HG03558 (cell line): ENCODE measurements around the gene XRCC3.

ENCODE experiments used
- ATAC-seq: cut with Tn5 transposase; IDR thresholded peaks from one replicate; pipeline ENCODE4 v1.9.1; 2021; ENCODE audit warnings: moderate number of reproducible peaks; ENCODE audit not compliant: unreplicated experiment; ENCODE audit errors: extremely low read depth

Gene XRCC3

DNA sequence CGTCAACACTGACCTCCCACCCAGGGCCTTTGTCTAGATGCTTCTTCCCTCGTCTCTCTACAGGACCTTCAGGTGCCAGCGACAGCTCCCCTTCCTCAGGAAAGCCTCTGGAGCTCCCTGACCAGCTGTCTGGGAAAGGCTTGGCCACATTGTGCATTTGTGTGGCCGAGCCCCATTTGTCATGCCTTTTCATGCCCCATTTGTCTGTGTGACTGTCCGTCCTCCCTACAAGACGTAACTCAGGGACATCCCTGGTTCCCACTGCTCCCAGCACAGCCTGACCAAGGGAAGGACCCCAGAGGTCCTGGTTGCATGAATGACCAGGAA lies 24.2 kb upstream of the XRCC3 start:
- ATAC-seq: no peak

DNA sequence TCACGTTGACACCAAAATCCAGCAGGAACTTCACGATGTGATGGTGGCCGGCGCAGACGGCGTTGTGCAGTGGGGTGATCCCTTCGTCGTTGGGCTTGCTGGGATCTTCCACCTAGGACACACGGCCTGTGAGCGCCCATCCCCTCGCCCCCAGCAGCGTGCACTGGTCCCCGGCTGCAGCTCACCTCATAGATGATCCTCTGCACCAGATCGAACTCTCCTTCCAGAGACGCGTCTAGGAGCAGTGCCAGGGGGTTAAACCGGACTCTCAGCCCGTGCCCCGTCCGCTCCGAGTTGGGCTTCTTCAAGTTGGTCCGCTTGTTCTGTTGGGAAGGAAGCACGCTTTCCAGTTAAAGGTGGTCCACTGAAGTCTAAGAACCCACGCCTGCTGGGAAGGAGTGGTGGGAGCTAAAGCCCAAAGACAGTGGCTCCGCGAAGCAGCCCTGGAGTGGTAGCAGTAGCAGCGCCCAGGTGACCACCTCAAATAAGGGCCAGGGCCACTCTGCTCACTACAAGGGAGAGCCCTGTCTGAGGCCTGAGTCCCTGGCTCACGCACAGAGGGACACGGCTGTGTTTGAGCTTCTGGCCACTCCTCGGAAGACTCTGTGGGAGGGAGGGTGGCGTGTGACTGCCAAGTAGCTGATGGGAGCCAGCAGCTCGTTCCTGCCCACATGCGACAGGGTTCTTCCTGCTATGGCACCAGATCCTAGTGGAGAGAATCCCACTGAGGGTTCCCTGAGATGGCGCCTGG lies 23.6 kb upstream of the XRCC3 start:
- no peak for ATAC-seq

DNA sequence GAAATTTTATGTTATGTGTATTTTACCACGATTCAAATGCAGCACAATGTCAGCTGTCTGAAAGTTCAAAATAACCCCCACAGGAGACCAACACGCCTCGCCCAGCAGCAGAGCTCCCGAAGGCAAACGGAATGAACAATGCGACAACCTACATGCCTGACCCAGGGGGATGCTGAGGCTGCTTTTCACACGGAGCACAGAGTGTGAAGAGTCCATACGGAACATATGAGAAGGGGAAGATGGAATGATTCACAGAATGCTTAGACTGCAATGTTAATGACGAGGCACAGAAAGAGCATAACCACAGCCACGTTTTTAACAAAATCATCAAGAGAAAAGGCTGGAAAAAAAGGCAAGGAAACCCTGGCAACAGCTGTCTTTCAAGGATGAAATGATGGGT lies 22.9 kb upstream of the XRCC3 start:
- ATAC-seq: no peak

DNA sequence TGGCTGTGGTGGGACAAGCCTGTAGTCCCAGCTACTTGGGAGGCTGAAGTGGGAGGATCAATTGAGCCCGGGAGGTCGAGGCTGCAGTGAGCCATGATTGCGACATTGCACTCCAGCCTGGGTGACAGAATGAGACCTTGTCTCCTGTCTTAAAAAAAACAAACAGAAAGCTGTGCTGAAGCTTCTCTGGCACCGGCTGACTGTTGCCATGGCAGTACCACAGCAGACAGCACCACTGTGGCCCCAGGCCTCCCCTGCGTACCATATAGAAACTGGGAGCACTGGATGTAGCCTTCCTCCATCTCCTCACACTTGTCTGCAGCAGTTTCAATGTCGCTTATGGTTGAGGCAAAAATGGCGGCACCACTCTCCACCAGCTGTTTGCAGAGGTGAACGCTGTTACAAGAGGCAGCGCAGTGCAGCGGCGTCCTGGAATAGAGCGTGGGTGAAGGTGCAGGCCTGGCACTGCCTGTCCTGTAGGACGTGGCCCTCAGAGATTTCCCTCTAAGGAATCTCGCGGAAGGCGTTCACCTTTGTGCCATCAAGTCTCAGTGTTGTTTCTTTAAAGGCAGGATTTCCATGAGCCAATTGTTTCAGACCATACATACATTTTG lies 22.3 kb upstream of the XRCC3 start:
- ATAC-seq: no peak

DNA sequence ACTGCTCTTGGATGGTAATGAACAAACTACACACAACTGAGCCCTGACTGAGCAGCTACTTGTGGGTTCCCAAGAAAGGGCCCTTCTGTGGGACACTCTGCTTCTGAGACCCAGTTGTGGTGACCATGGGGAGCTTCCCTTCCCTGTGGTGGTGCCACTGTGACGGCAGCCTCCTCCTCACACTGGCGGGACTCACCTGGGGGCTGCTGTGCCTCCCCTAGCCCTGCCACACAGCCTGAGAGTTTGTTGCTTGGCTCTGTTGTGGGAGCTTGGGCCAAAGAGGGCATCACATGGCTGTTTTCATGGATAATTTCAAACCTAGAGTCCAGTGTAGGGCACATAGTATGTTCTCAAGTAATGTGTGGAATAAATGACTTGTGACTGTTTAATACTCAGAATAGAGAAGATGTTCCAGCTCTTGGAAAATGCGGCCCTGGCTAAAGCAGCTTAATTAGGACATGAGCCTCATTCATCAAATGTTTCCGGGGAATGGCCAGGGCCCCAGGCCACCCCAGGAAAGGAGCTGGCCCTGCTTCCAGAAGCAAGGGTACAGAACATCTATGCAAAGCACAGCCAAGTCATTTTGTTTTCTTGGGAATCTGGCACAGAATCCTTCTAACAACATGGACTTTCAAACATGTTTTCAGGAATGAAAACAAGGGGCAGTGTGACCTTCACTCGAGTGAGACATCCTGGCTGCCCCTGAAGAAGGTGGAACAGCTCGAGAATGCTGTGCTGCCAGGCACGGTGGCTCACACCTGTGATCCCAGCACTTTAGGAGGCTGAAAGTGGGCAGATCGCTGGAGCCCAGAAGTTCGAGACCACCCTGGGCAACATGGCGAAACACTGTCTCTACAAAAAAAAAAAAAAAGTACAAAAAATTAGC lies 21.5 kb upstream of the XRCC3 start:
- no peak for ATAC-seq

DNA sequence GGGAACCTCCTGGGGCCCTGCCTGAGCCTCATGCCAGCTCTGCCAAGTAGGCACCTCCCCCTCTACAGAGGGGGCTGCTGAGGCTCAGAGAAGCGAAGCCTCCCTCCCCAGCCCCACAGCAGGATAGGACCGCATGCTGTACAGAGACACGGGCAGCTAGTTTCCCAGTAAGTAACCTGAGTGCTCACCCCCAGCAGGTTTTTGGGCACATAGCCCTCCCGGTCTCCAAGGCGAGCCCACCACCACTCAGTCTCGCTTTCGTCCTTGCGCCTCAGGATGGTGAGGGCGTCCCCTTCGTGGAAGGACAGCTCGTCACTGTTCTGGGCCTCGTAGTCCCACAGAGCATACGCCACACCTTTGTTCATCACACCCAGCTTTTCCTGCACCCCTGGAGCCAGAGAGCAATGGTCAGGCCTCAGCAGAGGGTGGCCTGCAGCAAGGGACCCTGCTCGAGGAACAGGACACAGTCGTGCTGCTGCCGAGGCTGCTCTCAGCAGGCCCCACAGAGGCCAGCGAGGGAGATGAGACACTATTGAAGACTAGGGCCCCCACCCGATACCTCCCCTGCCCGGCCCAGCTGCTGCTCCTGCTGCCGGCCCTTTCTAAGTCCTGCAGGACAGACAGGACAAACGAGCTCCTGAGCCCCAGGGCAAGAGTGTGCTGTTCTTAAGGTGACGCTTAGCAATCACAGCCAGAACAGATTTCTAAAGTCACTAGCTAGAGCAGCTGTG lies 20.7 kb upstream of the XRCC3 start:
- no peak for ATAC-seq

DNA sequence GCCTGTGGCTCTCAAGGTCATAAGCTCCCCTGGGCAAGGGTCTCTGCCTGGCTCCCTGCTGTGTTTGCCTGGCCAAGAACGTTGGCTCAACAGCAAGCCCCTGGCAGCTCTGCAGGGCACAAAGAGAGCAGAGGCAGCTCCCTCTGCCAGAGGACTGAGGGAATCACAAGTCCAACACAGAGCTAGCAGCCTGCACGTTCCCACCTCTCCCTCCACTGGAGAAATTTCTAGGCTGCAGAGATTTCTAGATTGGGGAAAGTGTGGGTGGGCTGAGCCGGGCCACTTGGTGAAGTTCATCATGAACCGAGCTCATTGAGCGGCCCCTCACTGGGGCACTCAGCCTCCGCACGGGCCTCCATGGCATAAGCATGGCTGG lies 20.2 kb upstream of the XRCC3 start:
- no peak for ATAC-seq

DNA sequence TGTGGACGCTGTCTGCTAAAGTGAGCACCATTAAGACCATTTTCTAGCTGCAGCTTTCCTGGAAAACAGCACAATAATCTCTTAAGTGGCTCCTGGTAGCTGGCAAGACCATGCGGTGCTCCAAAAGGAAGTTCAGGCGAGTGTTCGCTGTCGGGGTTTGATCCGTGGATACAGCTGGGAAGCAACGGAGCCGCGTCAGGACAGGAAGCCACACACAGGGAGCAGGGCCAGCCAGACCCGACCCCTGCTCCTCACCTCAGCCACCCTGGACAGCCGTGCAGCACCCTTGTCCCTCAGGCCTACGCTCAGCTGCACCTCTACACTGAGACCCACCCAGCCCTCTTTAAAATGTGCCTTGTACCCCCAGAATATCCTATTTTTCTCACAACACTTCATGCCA lies 19.8 kb upstream of the XRCC3 start:
- no peak for ATAC-seq

DNA sequence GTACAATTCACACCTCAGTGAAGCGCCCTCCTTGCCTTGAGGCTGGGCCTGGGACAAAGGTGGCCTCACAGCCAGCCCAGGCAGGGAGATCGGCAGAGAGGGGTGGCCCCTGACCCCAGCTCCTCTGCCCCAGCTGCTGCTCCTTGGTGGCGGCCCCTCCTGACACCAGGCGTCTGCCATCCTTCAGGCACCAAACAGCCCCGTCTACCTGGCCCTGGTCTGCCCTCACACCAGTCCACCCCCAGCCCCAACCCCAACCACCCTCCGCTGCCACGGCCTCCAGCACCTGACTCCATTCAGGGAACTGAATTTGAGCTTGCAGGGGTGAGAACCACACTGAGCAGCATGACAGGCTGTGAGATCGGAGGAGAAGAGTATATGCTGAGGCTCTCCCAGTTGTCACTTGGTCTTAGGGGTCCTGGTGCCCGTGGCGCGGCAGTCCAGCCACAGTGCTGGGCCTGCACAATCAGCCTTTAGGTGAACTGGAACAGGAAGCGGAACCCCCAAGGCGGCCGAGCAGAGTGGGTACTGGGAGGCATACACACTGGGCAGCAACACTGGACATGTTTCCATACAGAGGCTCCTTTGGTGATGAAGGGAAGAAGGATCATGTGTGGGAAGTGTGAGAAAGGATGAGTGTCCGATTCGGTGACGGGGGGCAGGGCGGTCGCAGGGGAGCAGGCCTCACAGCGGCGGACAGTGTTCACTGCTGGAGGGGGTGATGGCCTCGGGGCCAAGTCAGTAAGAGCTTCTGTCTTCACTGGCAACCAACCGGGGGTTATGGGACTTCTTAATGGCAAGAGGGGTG lies 19.0 kb upstream of the XRCC3 start:
- ATAC-seq: no peak

DNA sequence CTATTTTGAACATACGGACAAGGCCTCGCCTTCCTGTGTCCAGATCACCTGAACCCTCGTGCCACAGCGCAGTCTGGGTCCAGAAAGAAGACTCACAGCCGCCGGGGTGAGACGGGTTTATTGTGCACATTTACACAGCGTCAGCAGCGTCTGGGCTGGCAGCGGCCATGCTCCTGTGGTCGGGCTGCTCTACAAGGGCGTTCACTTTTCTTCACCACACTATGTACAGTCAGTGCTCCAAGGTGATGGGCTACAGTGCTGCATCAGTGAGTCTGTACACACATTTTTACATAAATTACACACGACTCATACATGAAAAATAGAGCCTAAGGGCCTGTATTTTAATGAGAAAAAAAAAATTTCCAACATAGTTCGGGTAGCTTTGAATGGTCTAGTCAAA lies 18.4 kb upstream of the XRCC3 start:
- ATAC-seq: no peak

DNA sequence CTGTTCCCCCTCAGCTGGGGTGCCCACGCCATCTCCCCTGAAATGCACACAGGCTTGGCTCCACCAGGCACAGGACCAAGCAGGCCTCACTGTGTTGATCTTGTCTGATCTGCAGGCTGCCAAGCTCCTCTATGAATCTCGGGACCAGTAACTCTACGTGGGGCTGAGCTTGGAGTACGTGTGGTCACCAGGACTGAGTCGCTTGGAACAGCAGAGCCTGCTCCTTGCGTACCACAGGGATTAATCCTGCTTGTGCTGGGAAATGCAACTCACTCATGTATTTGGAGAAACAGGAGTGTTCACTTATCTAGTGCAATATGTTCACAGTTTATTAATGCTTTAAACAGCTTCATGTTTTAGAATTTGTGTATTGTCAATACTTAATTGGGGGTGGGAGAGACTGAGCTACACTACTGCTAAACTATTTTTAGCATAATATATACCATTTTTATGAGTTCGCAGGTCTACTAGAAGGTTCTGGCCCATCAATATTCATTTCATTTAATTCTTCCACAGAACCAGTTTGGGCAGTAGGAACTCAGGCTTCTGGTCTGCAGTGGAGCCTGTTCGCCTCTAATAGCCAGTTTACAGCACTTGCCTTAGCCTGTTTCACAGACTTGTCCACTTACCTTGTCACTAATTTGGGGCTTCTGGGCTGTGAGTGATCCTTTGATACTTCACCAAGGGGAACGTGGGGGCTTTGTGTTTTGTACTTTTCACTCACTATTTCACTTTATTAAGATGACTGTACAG lies 17.8 kb upstream of the XRCC3 start:
- no peak for ATAC-seq

DNA sequence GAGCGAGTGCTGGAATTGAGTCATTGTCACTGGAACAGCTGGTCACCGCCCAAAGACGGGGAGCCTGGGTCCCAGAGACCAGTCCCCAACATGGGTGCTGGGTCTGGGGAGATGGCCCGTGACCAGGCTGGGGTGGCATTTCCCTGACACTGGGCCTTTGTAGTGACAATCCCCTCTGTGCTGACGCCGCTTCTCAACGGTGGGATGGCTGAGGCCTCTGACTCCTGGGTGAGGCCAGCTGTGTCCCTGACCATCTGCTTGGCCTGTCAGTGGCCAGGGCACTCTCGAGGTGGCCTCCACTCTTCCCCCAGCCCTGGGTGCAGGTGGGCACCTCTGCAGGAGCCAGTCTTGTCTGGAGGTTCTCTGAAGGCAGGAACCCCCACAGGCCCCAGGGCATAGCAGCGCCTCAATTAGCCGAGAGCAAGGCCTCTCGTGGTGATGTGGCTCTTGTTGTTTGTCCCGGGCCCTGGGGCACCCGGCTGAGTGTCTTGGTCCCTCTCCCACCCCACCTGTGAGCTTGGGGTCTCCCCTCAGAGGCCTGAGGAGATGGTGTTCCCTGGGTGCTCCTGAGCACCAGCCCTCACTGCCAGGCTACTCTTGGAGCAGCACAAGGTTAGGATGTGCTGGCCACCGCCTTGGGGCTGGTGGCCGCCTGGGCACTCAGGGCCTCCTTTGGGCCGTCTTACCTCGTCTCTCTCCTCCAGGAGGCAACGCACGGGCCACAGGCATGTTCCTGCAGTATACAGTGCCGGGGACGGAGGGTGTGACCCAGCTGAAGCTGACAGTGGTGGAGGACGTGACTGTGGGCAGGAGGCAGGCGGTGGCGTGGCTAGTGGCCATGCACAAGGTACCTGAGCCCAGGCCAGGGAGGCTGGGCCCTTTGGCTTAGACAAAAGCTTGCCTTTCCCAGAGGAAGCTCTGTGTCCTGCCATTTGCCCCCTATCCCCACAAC lies 16.9 kb upstream of the XRCC3 start:
- ATAC-seq: no peak

DNA sequence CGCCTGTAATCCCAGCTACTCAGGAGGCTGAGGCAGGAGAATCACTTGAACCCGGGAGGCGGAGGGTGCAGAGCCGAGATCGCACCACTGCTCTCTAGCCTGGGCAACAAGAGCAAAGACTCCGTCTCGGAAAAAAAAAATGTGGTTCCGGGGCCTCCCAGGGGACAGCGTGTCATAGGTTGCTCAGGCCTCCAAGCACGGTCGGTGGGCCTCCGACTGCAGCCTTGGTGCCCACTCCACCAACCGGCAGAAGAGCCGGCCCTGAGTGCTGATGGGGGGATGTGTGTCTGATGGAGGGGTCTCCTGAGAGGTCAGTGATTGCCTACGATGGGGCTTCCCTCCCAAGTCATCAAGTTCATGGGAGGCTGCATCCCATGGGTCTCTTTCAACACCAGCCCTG lies 16.2 kb upstream of the XRCC3 start:
- ATAC-seq: no peak

DNA sequence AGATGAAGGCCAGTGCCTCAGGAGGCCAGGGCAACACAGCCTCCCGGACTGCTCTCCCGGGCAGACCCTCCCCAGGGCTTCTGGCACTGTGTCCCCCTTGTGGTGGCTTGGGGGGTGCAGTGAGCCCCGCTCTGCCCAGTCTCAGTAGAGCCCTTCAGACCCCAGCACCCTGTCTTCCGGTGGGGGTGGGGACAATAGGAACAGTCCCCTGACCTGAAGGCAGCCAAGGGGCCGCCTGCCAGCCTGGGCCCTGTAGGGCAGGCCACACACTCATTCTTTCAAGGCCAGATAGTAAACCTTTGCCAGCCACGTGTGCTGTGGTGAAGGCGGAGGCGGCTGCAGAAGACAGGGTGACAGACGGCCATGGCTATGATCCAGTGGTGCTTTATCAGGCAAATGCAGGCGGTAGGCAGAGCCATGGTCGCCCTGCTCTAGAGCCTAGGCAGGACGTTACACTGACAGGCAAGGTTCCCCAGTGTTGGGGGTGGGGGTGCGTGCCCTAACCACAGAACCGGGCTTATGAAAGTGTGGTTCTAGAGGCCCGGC lies 15.3 kb upstream of the XRCC3 start:
- ATAC-seq: no peak

DNA sequence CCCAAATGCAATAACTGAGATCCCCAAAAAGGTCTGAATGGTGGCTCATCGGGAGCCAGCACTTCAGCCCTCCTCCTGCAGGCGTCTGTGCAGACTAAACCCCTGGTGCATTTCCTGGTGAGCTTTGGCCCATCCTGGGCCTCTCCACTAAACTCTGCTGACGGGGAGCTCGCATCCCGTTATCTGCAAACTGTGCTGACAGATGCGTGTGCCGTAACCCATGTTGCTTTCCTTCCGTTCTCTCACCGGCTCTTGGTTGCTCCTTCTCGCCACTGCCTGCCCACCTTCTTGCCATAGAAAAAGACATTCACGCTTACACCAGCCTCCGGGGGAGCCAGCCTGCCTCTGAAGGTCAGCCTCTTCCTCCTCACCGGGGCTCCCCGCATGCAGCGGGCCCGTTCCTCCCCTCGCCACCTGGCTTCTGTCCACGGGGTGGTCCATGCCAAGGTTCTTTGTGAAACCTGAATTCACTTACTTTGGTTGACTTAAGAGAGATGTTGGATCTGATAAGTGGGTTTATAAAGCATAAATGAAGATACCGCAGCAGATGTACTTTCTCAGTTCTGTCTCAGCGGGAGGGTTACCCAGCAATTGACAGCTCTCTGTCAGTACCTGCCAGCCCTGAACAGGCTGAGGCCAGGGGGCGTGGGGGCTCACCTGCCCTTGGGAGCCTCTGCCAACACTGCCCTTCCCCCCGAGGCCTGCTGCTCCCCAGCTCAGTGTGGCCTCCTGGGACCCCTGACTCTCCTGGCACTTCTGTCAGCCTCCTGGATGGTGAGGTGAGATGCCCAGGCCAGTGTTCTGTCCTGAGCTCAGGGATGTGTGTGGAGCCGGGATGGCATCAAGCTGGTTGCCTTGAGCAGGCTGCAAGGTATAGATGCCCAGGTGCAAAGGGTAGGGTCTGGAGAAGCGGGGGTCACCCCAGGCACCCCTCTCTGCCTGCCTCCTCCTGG lies 14.5 kb upstream of the XRCC3 start:
- ATAC-seq: no peak

DNA sequence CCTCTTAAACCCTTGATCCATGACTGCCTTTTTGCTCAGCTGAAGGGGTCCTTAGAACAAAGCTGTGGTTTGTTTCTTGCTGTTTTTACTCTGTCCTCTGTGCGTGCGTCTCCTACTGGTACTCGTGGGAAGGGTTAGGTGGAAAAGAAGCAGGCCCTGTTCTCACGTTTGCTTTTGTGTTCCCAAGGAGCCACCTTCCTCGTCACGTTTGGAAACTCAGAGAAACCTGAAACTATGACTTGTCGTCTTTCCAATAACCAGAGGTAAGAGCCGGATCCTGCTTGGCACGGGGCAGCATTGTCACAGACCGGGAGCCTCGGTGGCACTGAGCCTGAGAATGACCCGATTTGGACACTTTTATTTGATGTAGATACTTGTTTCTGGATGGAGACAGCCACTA lies 13.5 kb upstream of the XRCC3 start:
- no peak for ATAC-seq

DNA sequence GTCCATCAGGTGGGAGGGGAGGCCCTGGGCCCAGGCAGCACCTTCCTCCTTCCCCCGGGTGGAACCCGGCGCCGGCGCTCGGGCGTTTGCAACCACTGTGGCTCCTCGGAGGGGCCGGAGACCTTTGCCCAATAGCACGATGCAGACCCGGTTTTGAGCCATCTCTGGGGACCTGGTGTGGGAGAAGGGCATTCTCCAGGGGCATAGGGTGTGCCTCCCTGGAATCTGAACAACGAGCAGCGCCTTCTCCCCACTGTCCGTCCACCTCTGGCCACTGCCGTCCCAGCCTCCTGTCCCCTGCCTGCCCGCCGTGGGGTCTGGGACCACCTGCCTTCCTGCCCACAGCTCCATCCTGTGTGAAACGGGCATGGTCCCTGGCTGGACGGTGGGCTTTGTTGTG lies 12.9 kb upstream of the XRCC3 start:
- no peak for ATAC-seq
